ENCODE results near the gene DLL3.

DLL3 gene

GRCh38 chr19:39481676-39482075 lies 17.1 kb upstream of the DLL3 start:
- DNase-seq (ENCODE audit: low read depth), result no peak

- DNase-seq (ENCODE audit: low read depth), result no peak
Measured at GRCh38 chr19:39483141-39483540, 15.6 kb upstream of the DLL3 start.

GRCh38 chr19:39489756-39490155 lies 9.0 kb upstream of the DLL3 start:
- DNase-seq (ENCODE audit: low read depth), result no peak

GRCh38 chr19:39492225-39492624 lies 6.5 kb upstream of the DLL3 start:
- DNase-seq (ENCODE audit: low read depth), result no peak

GRCh38 chr19:39492788-39493187 lies 6.0 kb upstream of the DLL3 start:
- no peak for DNase-seq (ENCODE audit: low read depth)

GRCh38 chr19:39494661-39495060 lies 4.1 kb upstream of the DLL3 start:
- no peak for DNase-seq (ENCODE audit: low read depth)

- DNase-seq (ENCODE audit: low read depth), result no peak
Measured at GRCh38 chr19:39496063-39496462, 2.7 kb upstream of the DLL3 start.

GRCh38 chr19:39497701-39497995 lies 1.1 kb upstream of the DLL3 start:
- no peak for DNase-seq (ENCODE audit: low read depth)

- DNase-seq (ENCODE audit: low read depth), result no peak
Measured at GRCh38 chr19:39497996-39498797, 550 bp upstream of the DLL3 start.

- no peak for DNase-seq (ENCODE audit: low read depth)
Measured at GRCh38 chr19:39499932-39500331, 1.2 kb downstream of the DLL3 start.

GRCh38 chr19:39500543-39500942 lies 1.8 kb downstream of the DLL3 start:
- no peak for DNase-seq (ENCODE audit: low read depth)

- no peak for DNase-seq (ENCODE audit: low read depth)
Measured at GRCh38 chr19:39501340-39501739, 2.6 kb downstream of the DLL3 start.

GRCh38 chr19:39502640-39503417 lies 4.1 kb downstream of the DLL3 start:
- DNase-seq (ENCODE audit: low read depth), result peak; percentile 52

- DNase-seq (ENCODE audit: low read depth), result no peak
Measured at GRCh38 chr19:39506598-39506943, 7.8 kb downstream of the DLL3 start.

- peak; percentile 36 for DNase-seq (ENCODE audit: low read depth)
Measured at GRCh38 chr19:39506944-39507714, 8.4 kb downstream of the DLL3 start.

GRCh38 chr19:39507715-39508364 lies 9.1 kb downstream of the DLL3 start:
- DNase-seq (ENCODE audit: low read depth), result no peak

GRCh38 chr19:39508629-39509028 lies 9.9 kb downstream of the DLL3 start:
- no peak for DNase-seq (ENCODE audit: low read depth)

GRCh38 chr19:39509233-39509632 lies 10.5 kb downstream of the DLL3 start:
- no peak for DNase-seq (ENCODE audit: low read depth)

GRCh38 chr19:39512988-39513387 lies 14.2 kb downstream of the DLL3 start:
- no peak for DNase-seq (ENCODE audit: low read depth)

GRCh38 chr19:39514840-39515550 lies 16.2 kb downstream of the DLL3 start, which contains the start of gene SELENOV:
SELENOV (plus strand) TSS chr19:39515139; CDS start chr19:39515213, 74 bp downstream.
- no peak for DNase-seq (ENCODE audit: low read depth)

GRCh38 chr19:39515551-39516191 lies 16.9 kb downstream of the DLL3 start:
- no peak for DNase-seq (ENCODE audit: low read depth)

Measured in fibroblast of gingiva (primary cell).